Thyroid gland (tissue), 4 donors: ENCODE data around the gene EYS. TPM values are rescaled to one million over a fixed set of nuclear protein-coding genes. Genes with fewer than 3 reads are reported as not detected.
"Not testable (repeated sequence)": the region's sequence is repeated elsewhere in the genome, so short reads cannot be mapped to it uniquely, and the experiment has no call there.

Experiments
- DNase-seq, 2 donors: peaks; one replicate each; pipeline ENCODE4 v3.0.0-alpha.2; 2019
- H3K27ac ChIP-seq, 3 donors: fragments of 200-600 bp; sonication (generic); 1 replicate in 2 of 3; 2 replicates in 1 of 3; pipeline ENCODE4 v1.5.1; 2016 to 2019; ENCODE audit warnings: mild to moderate bottlenecking in 1 of 3, moderate library complexity in 1 of 3
- H3K27me3 ChIP-seq: fragments of 200-600 bp; sonication (generic); one replicate; pipeline ENCODE4 v1.5.1; 2019
- H3K36me3 ChIP-seq, 2 donors: fragments of 200-600 bp; sonication (generic); one replicate each; pipeline ENCODE4 v1.5.1; 2016 to 2019
- H3K4me1 ChIP-seq, 2 donors: fragments of 200-600 bp; sonication (generic); one replicate each; pipeline ENCODE4 v1.5.1; 2017 to 2019
- H3K4me3 ChIP-seq, 3 donors: fragments of 200-600 bp; sonication (generic); replicated peaks in 1 of 3; 1 replicate in 2 of 3; 2 replicates in 1 of 3; pipeline ENCODE4 v1.5.1; 2016; ENCODE audit warnings: mild to moderate bottlenecking in 1 of 3
- H3K9me3 ChIP-seq: fragments of 200-600 bp; sonication (generic); one replicate; pipeline ENCODE4 v1.5.1; 2017
- CTCF ChIP-seq, 6 experiments: fragments of 200-600 bp in 3 of 6; fragments of 450-650 bp in 3 of 6; sonication (generic) in 3 of 6; IDR thresholded peaks; one replicate each; pipeline ENCODE4 v1.5.1; 2016 to 2019; ENCODE audit warnings: antibody characterized with exemption in 6 of 6, mild to moderate bottlenecking in 2 of 6, inconsistent platforms in 1 of 6, moderate library complexity in 1 of 6
- POLR2A ChIP-seq, 2 donors: fragments of 450-650 bp; IDR thresholded peaks; one replicate each; pipeline ENCODE4 v1.6.1; 2017; ENCODE audit warnings: antibody characterized with exemption in 2 of 2, mild to moderate bottlenecking in 2 of 2, moderate library complexity in 1 of 2
- WGBS, 2 donors: methylation state at CpG; one replicate each; pipeline ENCODE4 v1.1.5; 2017; 5-methylcytosine and 5-hydroxymethylcytosine counted together
- intact Hi-C: fragments of 100-400 bp; cut with DNase I; formaldehyde crosslinking; loops from one replicate; pipeline ENCODE4 v1.15.1; 2023
- total RNA-seq, 4 donors: library from RNA; depleted of rRNA; stranded (reverse); fragments of >200 nt; gene quantifications; one replicate each; pipeline ENCODE4 v1.2.3, GENCODE V29; 2016

Gene EYS
- total RNA-seq, 4 donors from 2014 or later, result not detected

DNA sequence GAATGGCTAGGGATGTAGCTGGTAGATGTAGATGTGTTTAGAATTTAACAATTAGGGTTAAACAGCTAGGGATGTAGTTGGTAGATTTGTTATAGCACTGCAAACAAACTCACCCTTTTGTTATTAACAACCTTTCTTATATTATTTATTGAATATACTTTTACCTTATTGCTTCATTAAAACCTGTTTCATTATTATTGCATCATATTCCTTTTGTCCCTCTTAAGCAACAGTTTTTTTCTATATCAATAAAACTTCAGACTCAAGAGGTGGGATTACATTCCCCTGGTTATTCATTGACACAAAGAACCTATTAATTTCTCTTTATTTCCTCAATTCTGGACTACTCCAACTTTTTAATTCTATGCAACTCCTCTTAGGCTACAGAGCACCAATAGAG is 661.2 kb downstream of the EYS start:
- no peaks in the 10 kb centered on the region for H3K9me3 ChIP-seq
- no peaks in the 10 kb centered on the region for H3K36me3 ChIP-seq
- H3K27me3 ChIP-seq, result no peaks in the 10 kb centered on the region
- DNase-seq, result no peak
- TF ChIP-seq CTCF (IDR thresholded peaks at IDR 0.05) (no peak), POLR2A (IDR thresholded peaks at IDR 0.05) (no peak)
- no peaks in the 10 kb centered on the region for H3K4me1 ChIP-seq
- no peak overlapping the region for H3K27ac ChIP-seq
- H3K4me3 ChIP-seq, result no peak overlapping the region
- intact Hi-C loops, result no loop called here

- intact Hi-C loops, result no loop called here
- TF ChIP-seq CTCF (IDR thresholded peaks at IDR 0.05), result no peak
- no peak for TF ChIP-seq POLR2A (IDR thresholded peaks at IDR 0.05)
- no peaks in the 10 kb centered on the region for H3K9me3 ChIP-seq
- no peaks in the 10 kb centered on the region for H3K27me3 ChIP-seq
- no peaks in the 10 kb centered on the region for H3K36me3 ChIP-seq
- no peak for DNase-seq
- no peak overlapping the region for H3K4me3 ChIP-seq
- no peaks in the 10 kb centered on the region for H3K4me1 ChIP-seq
- H3K27ac ChIP-seq, result no peak overlapping the region
- WGBS, 2 donors, result 54 to 68% methylated on average over 1 of the region's 1 CpG
Observed at GRCh38 chr6:65014006-65014405, 693.0 kb downstream of the EYS start.

- Histone ChIP-seq H3K27me3 (no peaks in the 10 kb centered on the region), H3K9me3 (no peaks in the 10 kb centered on the region), H3K4me1 (no peaks in the 10 kb centered on the region), H3K27ac (no peak overlapping the region), H3K4me3 (no peak overlapping the region), H3K36me3 (no peaks in the 10 kb centered on the region)
- 91 to 92% methylated on average over 2 of the region's 2 CpGs for WGBS, 2 donors
- TF ChIP-seq POLR2A (IDR thresholded peaks at IDR 0.05) (no peak), CTCF (IDR thresholded peaks at IDR 0.05) (no peak)
- intact Hi-C loops, result no loop called here
- DNase-seq, result no peak
Observed at GRCh38 chr6:65006788-65007187, 700.2 kb downstream of the EYS start.

DNA sequence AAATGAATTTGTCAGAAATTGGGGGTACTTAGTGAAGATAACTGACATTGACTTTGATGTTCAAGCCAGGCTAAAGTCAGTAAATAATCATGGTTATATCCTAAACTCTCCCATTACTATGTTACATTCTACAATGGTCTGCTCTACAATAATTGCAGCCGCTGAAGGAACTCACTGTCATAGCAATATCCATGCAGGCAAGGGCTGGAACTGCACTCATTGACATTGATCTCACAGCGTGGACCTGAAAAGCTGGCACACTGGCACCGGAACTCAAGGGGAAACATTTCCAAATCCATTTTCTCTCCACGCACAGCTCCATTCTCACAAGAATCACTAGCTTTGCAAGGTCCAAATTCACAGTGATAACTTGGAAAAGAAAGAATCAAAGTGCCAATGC is 702.7 kb downstream of the EYS start:
- H3K36me3 ChIP-seq, result no peaks in the 10 kb centered on the region
- intact Hi-C loops, result no loop called here
- no peak overlapping the region for H3K27ac ChIP-seq
- no peaks in the 10 kb centered on the region for H3K4me1 ChIP-seq
- DNase-seq, result no peak
- H3K9me3 ChIP-seq, result no peaks in the 10 kb centered on the region
- no peak overlapping the region for H3K4me3 ChIP-seq
- WGBS, 2 donors, result 91 to 92% methylated on average over 4 of the region's 4 CpGs
- TF ChIP-seq CTCF (IDR thresholded peaks at IDR 0.05) (no peak), POLR2A (IDR thresholded peaks at IDR 0.05) (no peak)
- H3K27me3 ChIP-seq, result no peaks in the 10 kb centered on the region

- intact Hi-C loops, H3K4me3 ChIP-seq, H3K27ac ChIP-seq, H3K36me3 ChIP-seq, DNase-seq, H3K27me3 ChIP-seq, H3K4me1 ChIP-seq, H3K9me3 ChIP-seq: not testable (repeated sequence)
- WGBS, 2 donors, result 87 to 89% methylated on average over 4 of the region's 4 CpGs
Observed at GRCh38 chr6:65002882-65003281, 704.1 kb downstream of the EYS start.

GRCh38 chr6:65000815-65001214 is 706.2 kb downstream of the EYS start:
- Histone ChIP-seq H3K4me3 (no peak overlapping the region), H3K27me3 (no peaks in the 10 kb centered on the region), H3K9me3 (no peaks in the 10 kb centered on the region), H3K36me3 (no peaks in the 10 kb centered on the region), H3K27ac (no peak overlapping the region), H3K4me1 (no peaks in the 10 kb centered on the region)
- WGBS, 2 donors, result 90 to 92% methylated on average over 7 of the region's 7 CpGs
- intact Hi-C loops, result no loop called here
- no peak for DNase-seq
- TF ChIP-seq CTCF (IDR thresholded peaks at IDR 0.05) (no peak), POLR2A (IDR thresholded peaks at IDR 0.05) (no peak)
